SU-DHL-6 (cell line): ENCODE measurements around the gene ME3.

ENCODE experiments used
- H2AFZ ChIP-seq: fragments of 200-600 bp; sonication (generic); 2 replicates; pipeline ENCODE4 v1.6.1; 2014; ENCODE audit warnings: low read depth, mild to moderate bottlenecking, moderate library complexity, mixed read lengths, antibody characterized with exemption, low read length; ENCODE audit not compliant: severe bottlenecking
- H3F3A ChIP-seq: fragments of 200-600 bp; shearing (Covaris generic); 2 replicates; pipeline ENCODE4 v1.6.0; 2016; ENCODE audit warnings: antibody characterized with exemption, mild to moderate bottlenecking; ENCODE audit not compliant: insufficient read depth
- H3K27ac ChIP-seq: fragments of 200-600 bp; sonication (generic); 2 replicates; pipeline ENCODE4 v1.5.1; 2016; ENCODE audit warnings: low read depth, mild to moderate bottlenecking, low read length, moderate library complexity, mixed read lengths
- H3K27me3 ChIP-seq: fragments of 200-600 bp; sonication (generic), shearing (Covaris generic); 2 replicates; pipeline ENCODE4 v1.6.0; 2014; ENCODE audit warnings: mild to moderate bottlenecking, low read length
- H3K36me3 ChIP-seq: fragments of 200-600 bp; sonication (generic); 2 replicates; pipeline ENCODE4 v1.6.1; 2014; ENCODE audit warnings: mild to moderate bottlenecking, low read length, mixed read lengths
- H3K4me2 ChIP-seq: fragments of 300-600, 200-600 bp; shearing (Covaris generic), sonication (generic); 2 replicates; pipeline ENCODE4 v1.6.0; 2014; ENCODE audit warnings: low read length, low read depth, mild to moderate bottlenecking; ENCODE audit not compliant: poor library complexity, severe bottlenecking
- H3K4me3 ChIP-seq: fragments of 200-600 bp; sonication (generic); 2 replicates; pipeline ENCODE4 v1.5.1; 2014; ENCODE audit warnings: antibody characterized with exemption, low read length, mild to moderate bottlenecking, mixed read lengths; ENCODE audit not compliant: insufficient read depth, poor library complexity, severe bottlenecking
- H3K79me2 ChIP-seq: fragments of 200-600 bp; sonication (generic); 2 replicates; pipeline ENCODE4 v1.6.1; 2014; ENCODE audit warnings: mild to moderate bottlenecking, low read length, moderate library complexity; ENCODE audit not compliant: insufficient read depth
- H3K9ac ChIP-seq: fragments of 200-600 bp; sonication (generic); 2 replicates; pipeline ENCODE4 v1.7.0; 2014; ENCODE audit warnings: mild to moderate bottlenecking, low read length
- H3K9me2 ChIP-seq: fragments of 200-600 bp; sonication (generic); replicated peaks from 2 replicates; pipeline ENCODE4 v1.6.1; 2014; ENCODE audit warnings: low read length; ENCODE audit not compliant: insufficient read depth
- H3K9me3 ChIP-seq: fragments of 200-600 bp; sonication (generic); 2 replicates; pipeline ENCODE4 v1.6.1; 2014; ENCODE audit warnings: low read length, mixed read lengths; ENCODE audit not compliant: insufficient read depth
- H4K20me1 ChIP-seq: fragments of 200-600 bp; sonication (generic); 2 replicates; pipeline ENCODE4 v1.6.1; 2014; ENCODE audit warnings: low read depth, mild to moderate bottlenecking, antibody characterized with exemption, low read length, moderate library complexity, mixed read lengths
- CTCF ChIP-seq: fragments of 200-600 bp; sonication (generic); IDR thresholded peaks from one replicate; pipeline ENCODE4 v1.5.1; 2017; ENCODE audit warnings: antibody characterized with exemption, mild to moderate bottlenecking, low read length, moderate library complexity; ENCODE audit not compliant: insufficient read depth, poor library complexity, severe bottlenecking
- EZH2phosphoT487 ChIP-seq: fragments of 200-600 bp; sonication (generic), shearing (Covaris generic); conservative IDR thresholded peaks from 2 replicates; pipeline ENCODE4 v1.6.1; 2018; ENCODE audit warnings: mild to moderate bottlenecking, antibody characterized with exemption, low read length, moderate library complexity, mixed read lengths

The ME3 gene

GRCh38 chr11:86422371-86422770 lies 250.0 kb downstream of the ME3 start:
- H3K4me2 ChIP-seq, result no peak overlapping the region
- no peaks in the 10 kb centered on the region for H3K79me2 ChIP-seq
- TF ChIP-seq CTCF (no peak), EZH2phosphoT487 (no peak)
- H3K27me3 ChIP-seq, result no peaks in the 10 kb centered on the region
- H3K9ac ChIP-seq, result no peak overlapping the region
- no peak overlapping the region for H2AFZ ChIP-seq
- no peaks in the 10 kb centered on the region for H4K20me1 ChIP-seq
- no peaks in the 10 kb centered on the region for H3K9me3 ChIP-seq
- H3K27ac ChIP-seq, result no peak overlapping the region
- H3K36me3 ChIP-seq, result no peaks in the 10 kb centered on the region
- H3K9me2 ChIP-seq, result no peaks in the 10 kb centered on the region
- no peak overlapping the region for H3K4me3 ChIP-seq
- H3F3A ChIP-seq, result no peaks in the 10 kb centered on the region

GRCh38 chr11:86421946-86422345 lies 250.5 kb downstream of the ME3 start:
- no peaks in the 10 kb centered on the region for H3K79me2 ChIP-seq
- no peak overlapping the region for H2AFZ ChIP-seq
- no peaks in the 10 kb centered on the region for H4K20me1 ChIP-seq
- no peaks in the 10 kb centered on the region for H3K27me3 ChIP-seq
- H3K27ac ChIP-seq, result no peak overlapping the region
- H3K9me2 ChIP-seq, result no peaks in the 10 kb centered on the region
- no peak for TF ChIP-seq CTCF
- no peak for TF ChIP-seq EZH2phosphoT487
- no peak overlapping the region for H3K4me2 ChIP-seq
- H3K9me3 ChIP-seq, result no peaks in the 10 kb centered on the region
- H3F3A ChIP-seq, result no peaks in the 10 kb centered on the region
- no peak overlapping the region for H3K4me3 ChIP-seq
- no peak overlapping the region for H3K9ac ChIP-seq
- H3K36me3 ChIP-seq, result no peaks in the 10 kb centered on the region

GRCh38 chr11:86418917-86419316 lies 253.5 kb downstream of the ME3 start:
- Histone ChIP-seq H3K9me3 (no peaks in the 10 kb centered on the region), H4K20me1 (no peaks in the 10 kb centered on the region), H3K27ac (no peak overlapping the region), H3F3A (no peaks in the 10 kb centered on the region), H3K27me3 (no peaks in the 10 kb centered on the region), H3K9ac (no peak overlapping the region), H3K79me2 (no peaks in the 10 kb centered on the region), H3K4me3 (no peak overlapping the region), H3K4me2 (no peak overlapping the region), H2AFZ (no peak overlapping the region), H3K36me3 (no peaks in the 10 kb centered on the region), H3K9me2 (no peaks in the 10 kb centered on the region)
- TF ChIP-seq EZH2phosphoT487 (no peak), CTCF (no peak)

GRCh38 chr11:86418513-86418912 lies 253.9 kb downstream of the ME3 start:
- Histone ChIP-seq H2AFZ (no peak overlapping the region), H3F3A (no peaks in the 10 kb centered on the region), H3K36me3 (no peaks in the 10 kb centered on the region), H3K9ac (no peak overlapping the region), H3K4me2 (no peak overlapping the region), H4K20me1 (no peaks in the 10 kb centered on the region), H3K27me3 (no peaks in the 10 kb centered on the region), H3K9me2 (no peaks in the 10 kb centered on the region), H3K79me2 (no peaks in the 10 kb centered on the region), H3K9me3 (no peaks in the 10 kb centered on the region), H3K4me3 (no peak overlapping the region), H3K27ac (no peak overlapping the region)
- no peak for TF ChIP-seq EZH2phosphoT487
- no peak for TF ChIP-seq CTCF
